Prostate gland (tissue), 2 donors: Measurements from ENCODE around the gene ACY1.

ENCODE experiments used
- CTCF ChIP-seq, 4 experiments: fragments of 200-600 bp in 2 of 4; fragments of 450-650 bp in 2 of 4; sonication (generic) in 2 of 4; IDR thresholded peaks; 1 replicate in 3 of 4; 2 replicates in 1 of 4; pipeline ENCODE4 v1.5.1; 2016 to 2019; ENCODE audit warnings: antibody characterized with exemption in 4 of 4, mild to moderate bottlenecking in 2 of 4, moderate library complexity in 2 of 4
- POLR2A ChIP-seq: fragments of 450-650 bp; IDR thresholded peaks from one replicate; pipeline ENCODE4 v1.6.1; 2016; ENCODE audit warnings: antibody characterized with exemption, mild to moderate bottlenecking
- POLR2AphosphoS5 ChIP-seq: sonication (generic); formaldehyde crosslinking; IDR thresholded peaks from one replicate; pipeline ENCODE4 v1.6.1; 2017; ENCODE audit warnings: antibody characterized with exemption

GRCh38 chr3:51938780-51939425 is 44.4 kb upstream of the ACY1 start:
- no peak for TF ChIP-seq CTCF (IDR thresholded peaks at IDR 0.05)
- TF ChIP-seq POLR2AphosphoS5: no peak
- TF ChIP-seq POLR2A: no peak
